Activated naive CD8-positive, alpha-beta T cell (primary cell): ENCODE measurements around the gene JAM3.
A peak's percentile ranks its signal among the peaks of the same experiment; 100 is the strongest.

Source experiments
- H3K27ac Mint-ChIP-seq: one replicate; pipeline ENCODE4 v1.8.0; 2021; ENCODE audit warnings: mixed read lengths
- H3K27me3 Mint-ChIP-seq: one replicate; pipeline ENCODE4 v1.8.0; 2021; ENCODE audit warnings: mixed read lengths
- H3K36me3 Mint-ChIP-seq: one replicate; pipeline ENCODE4 v1.8.0; 2021; ENCODE audit warnings: mixed read lengths
- H3K4me1 Mint-ChIP-seq: one replicate; pipeline ENCODE4 v1.8.0; 2021; ENCODE audit warnings: low read depth, mixed read lengths
- H3K4me3 Mint-ChIP-seq: one replicate; pipeline ENCODE4 v1.8.0; 2021; ENCODE audit warnings: mild to moderate bottlenecking, mixed read lengths
- H3K9me3 Mint-ChIP-seq: one replicate; pipeline ENCODE4 v1.8.0; 2021; ENCODE audit warnings: low read depth, mixed read lengths

JAM3 gene

GRCh38 chr11:134126217-134126822 lies 57.4 kb downstream of the JAM3 start:
- Mint-ChIP-seq H3K4me3 (no peak overlapping the region), H3K9me3 (peaks cover 5% of the 10 kb centered on the region), H3K36me3 (peaks cover 11% of the 10 kb centered on the region), H3K4me1 (peaks cover 16% of the 10 kb centered on the region), H3K27ac (no peak overlapping the region), H3K27me3 (peaks cover 21% of the 10 kb centered on the region)

GRCh38 chr11:134131628-134132244 lies 62.9 kb downstream of the JAM3 start:
- H3K27ac Mint-ChIP-seq: no peak overlapping the region
- no peaks in the 10 kb centered on the region for H3K27me3 Mint-ChIP-seq
- H3K36me3 Mint-ChIP-seq: peaks cover 16% of the 10 kb centered on the region
- H3K4me1 Mint-ChIP-seq: no peaks in the 10 kb centered on the region
- no peak overlapping the region for H3K4me3 Mint-ChIP-seq
- H3K9me3 Mint-ChIP-seq: peaks cover 18% of the 10 kb centered on the region

GRCh38 chr11:134132808-134133207 lies 63.9 kb downstream of the JAM3 start:
- Mint-ChIP-seq H3K27me3 (no peaks in the 10 kb centered on the region), H3K36me3 (peaks cover 16% of the 10 kb centered on the region), H3K4me3 (no peak overlapping the region)

GRCh38 chr11:134134167-134134566 lies 65.3 kb downstream of the JAM3 start:
- Mint-ChIP-seq H3K27ac (no peak overlapping the region), H3K27me3 (no peaks in the 10 kb centered on the region), H3K36me3 (peaks cover 16% of the 10 kb centered on the region), H3K4me3 (no peak overlapping the region), H3K9me3 (peaks cover 18% of the 10 kb centered on the region), H3K4me1 (no peaks in the 10 kb centered on the region)

More at GRCh38 chr11:134132808-134133207, 63.9 kb downstream of the JAM3 start:
- Mint-ChIP-seq H3K4me1 (no peaks in the 10 kb centered on the region), H3K9me3 (peaks cover 18% of the 10 kb centered on the region), H3K27ac (no peak overlapping the region)

- H3K36me3 Mint-ChIP-seq: peaks cover 3% of the 10 kb centered on the region
- H3K27me3 Mint-ChIP-seq: no peaks in the 10 kb centered on the region
- H3K4me3 Mint-ChIP-seq: no peak overlapping the region
- no peaks in the 10 kb centered on the region for H3K9me3 Mint-ChIP-seq
- no peak overlapping the region for H3K27ac Mint-ChIP-seq
- no peaks in the 10 kb centered on the region for H3K4me1 Mint-ChIP-seq
Observed at GRCh38 chr11:134138376-134138775, 69.5 kb downstream of the JAM3 start.

- Mint-ChIP-seq H3K9me3 (no peaks in the 10 kb centered on the region), H3K27me3 (no peaks in the 10 kb centered on the region), H3K4me1 (no peaks in the 10 kb centered on the region), H3K36me3 (peaks cover 4% of the 10 kb centered on the region), H3K4me3 (no peak overlapping the region), H3K27ac (peak overlapping the region; percentile 4)
Observed at GRCh38 chr11:134139303-134139872, 70.5 kb downstream of the JAM3 start.

GRCh38 chr11:134139873-134140331 lies 71.0 kb downstream of the JAM3 start:
- peaks cover 4% of the 10 kb centered on the region for H3K36me3 Mint-ChIP-seq
- no peak overlapping the region for H3K27ac Mint-ChIP-seq
- no peak overlapping the region for H3K4me3 Mint-ChIP-seq
- H3K9me3 Mint-ChIP-seq: no peaks in the 10 kb centered on the region
- no peaks in the 10 kb centered on the region for H3K27me3 Mint-ChIP-seq
- no peaks in the 10 kb centered on the region for H3K4me1 Mint-ChIP-seq

- H3K27ac Mint-ChIP-seq: no peak overlapping the region
- H3K4me3 Mint-ChIP-seq: no peak overlapping the region
- no peaks in the 10 kb centered on the region for H3K27me3 Mint-ChIP-seq
- no peaks in the 10 kb centered on the region for H3K4me1 Mint-ChIP-seq
- H3K36me3 Mint-ChIP-seq: peaks cover 4% of the 10 kb centered on the region
- H3K9me3 Mint-ChIP-seq: no peaks in the 10 kb centered on the region
Observed at GRCh38 chr11:134140961-134141490, 72.2 kb downstream of the JAM3 start.

GRCh38 chr11:134142536-134142935 lies 73.7 kb downstream of the JAM3 start:
- peaks cover 4% of the 10 kb centered on the region for H3K36me3 Mint-ChIP-seq
- no peak overlapping the region for H3K27ac Mint-ChIP-seq
- no peaks in the 10 kb centered on the region for H3K9me3 Mint-ChIP-seq
- no peaks in the 10 kb centered on the region for H3K4me1 Mint-ChIP-seq
- H3K4me3 Mint-ChIP-seq: no peak overlapping the region
- no peaks in the 10 kb centered on the region for H3K27me3 Mint-ChIP-seq

GRCh38 chr11:134143801-134144200 lies 74.9 kb downstream of the JAM3 start:
- no peak overlapping the region for H3K27ac Mint-ChIP-seq
- no peaks in the 10 kb centered on the region for H3K4me1 Mint-ChIP-seq
- H3K4me3 Mint-ChIP-seq: no peak overlapping the region
- H3K27me3 Mint-ChIP-seq: no peaks in the 10 kb centered on the region
- no peaks in the 10 kb centered on the region for H3K9me3 Mint-ChIP-seq
- peaks cover 4% of the 10 kb centered on the region for H3K36me3 Mint-ChIP-seq

- no peaks in the 10 kb centered on the region for H3K4me1 Mint-ChIP-seq
- no peaks in the 10 kb centered on the region for H3K9me3 Mint-ChIP-seq
- no peaks in the 10 kb centered on the region for H3K27me3 Mint-ChIP-seq
- H3K36me3 Mint-ChIP-seq: peaks cover 4% of the 10 kb centered on the region
- no peak overlapping the region for H3K4me3 Mint-ChIP-seq
- H3K27ac Mint-ChIP-seq: peak overlapping the region; percentile 18
Observed at GRCh38 chr11:134144744-134145143, 75.9 kb downstream of the JAM3 start.

GRCh38 chr11:134145715-134146114 lies 76.8 kb downstream of the JAM3 start:
- H3K4me1 Mint-ChIP-seq: no peaks in the 10 kb centered on the region
- no peak overlapping the region for H3K4me3 Mint-ChIP-seq
- H3K27ac Mint-ChIP-seq: peak overlapping the region; percentile 23
- no peaks in the 10 kb centered on the region for H3K27me3 Mint-ChIP-seq
- H3K36me3 Mint-ChIP-seq: peaks cover 4% of the 10 kb centered on the region
- H3K9me3 Mint-ChIP-seq: no peaks in the 10 kb centered on the region

- H3K27ac Mint-ChIP-seq: no peak overlapping the region
- H3K9me3 Mint-ChIP-seq: no peaks in the 10 kb centered on the region
- no peak overlapping the region for H3K4me3 Mint-ChIP-seq
- H3K4me1 Mint-ChIP-seq: no peaks in the 10 kb centered on the region
- H3K36me3 Mint-ChIP-seq: peaks cover 4% of the 10 kb centered on the region
- no peaks in the 10 kb centered on the region for H3K27me3 Mint-ChIP-seq
Observed at GRCh38 chr11:134146598-134146997, 77.7 kb downstream of the JAM3 start.

GRCh38 chr11:134149371-134149770 lies 80.5 kb downstream of the JAM3 start:
- H3K4me1 Mint-ChIP-seq: no peaks in the 10 kb centered on the region
- no peak overlapping the region for H3K27ac Mint-ChIP-seq
- no peaks in the 10 kb centered on the region for H3K27me3 Mint-ChIP-seq
- no peaks in the 10 kb centered on the region for H3K9me3 Mint-ChIP-seq
- H3K4me3 Mint-ChIP-seq: no peak overlapping the region
- H3K36me3 Mint-ChIP-seq: peaks cover 2% of the 10 kb centered on the region

GRCh38 chr11:134150195-134150903 lies 81.5 kb downstream of the JAM3 start:
- Mint-ChIP-seq H3K4me1 (no peaks in the 10 kb centered on the region), H3K27me3 (no peaks in the 10 kb centered on the region), H3K9me3 (no peaks in the 10 kb centered on the region), H3K4me3 (no peak overlapping the region), H3K36me3 (peaks cover 2% of the 10 kb centered on the region), H3K27ac (peak overlapping the region; percentile 28)
